Mucosa of gallbladder (tissue), 1 donor: ENCODE measurements around the gene KBTBD7. TPM values are rescaled to one million over a fixed set of nuclear protein-coding genes. Genes with fewer than 3 reads are reported as not detected.

ENCODE experiments used
- DNase-seq: peaks from one replicate; pipeline ENCODE4 v3.0.0-alpha.2; 2020; ENCODE audit warnings: low spot score
- total RNA-seq: library from RNA; stranded (reverse); gene quantifications from one replicate; pipeline ENCODE4 v1.2.1, GENCODE V29; 2021
- donor health status: DM: no; HTN: no; CAD: no.

The KBTBD7 gene
- 11.3 TPM for total RNA-seq

DNA sequence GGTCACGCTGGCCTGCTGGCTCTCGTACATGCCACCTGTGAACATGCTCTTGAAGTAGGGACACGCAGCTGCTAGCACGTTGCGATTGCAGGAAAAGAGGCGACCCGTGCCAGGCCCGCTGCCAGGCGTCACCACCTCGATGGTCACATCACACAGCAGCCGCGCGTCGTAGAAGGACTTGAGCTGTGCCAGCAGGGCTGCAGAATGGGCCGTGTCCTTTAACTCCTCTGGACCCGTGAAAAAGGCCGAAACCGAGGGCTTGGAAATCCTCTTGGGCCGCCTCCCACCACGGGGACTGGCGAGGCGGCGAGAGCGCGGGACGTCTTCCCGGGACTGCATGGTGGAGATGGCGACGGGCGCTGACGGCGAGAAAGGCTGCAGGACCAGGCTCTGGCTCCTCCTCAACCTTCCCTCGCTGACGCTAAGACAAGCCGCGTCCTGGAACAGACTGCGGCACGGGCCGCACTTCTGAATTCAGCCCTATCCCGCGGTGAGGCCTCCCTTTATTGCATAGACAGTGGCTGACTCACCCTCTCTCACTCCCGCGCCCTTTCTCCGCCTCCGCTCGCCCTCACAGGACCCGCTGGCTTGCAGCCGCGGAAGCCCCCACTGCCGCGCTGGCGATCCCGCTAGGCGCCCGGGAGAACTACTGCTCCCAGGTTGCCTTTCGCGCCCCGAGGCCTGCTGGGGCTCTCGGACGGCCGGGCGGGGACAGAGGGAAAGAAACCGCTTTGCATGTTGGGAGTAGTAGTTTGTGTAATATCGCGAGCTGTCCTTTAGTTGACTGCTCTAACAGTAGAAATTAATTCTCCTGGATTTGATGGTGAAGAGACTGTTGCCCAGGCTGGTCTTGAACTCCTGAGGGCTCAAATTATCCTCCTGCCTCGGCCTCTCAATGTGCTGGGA is at the start of gene KBTBD7:
Gene KBTBD7 (minus strand): TSS at position 651 of the 906 bp plus-strand sequence. CDS start 312 bp downstream, at position 339.
- DNase-seq: peak; percentile 92

DNA sequence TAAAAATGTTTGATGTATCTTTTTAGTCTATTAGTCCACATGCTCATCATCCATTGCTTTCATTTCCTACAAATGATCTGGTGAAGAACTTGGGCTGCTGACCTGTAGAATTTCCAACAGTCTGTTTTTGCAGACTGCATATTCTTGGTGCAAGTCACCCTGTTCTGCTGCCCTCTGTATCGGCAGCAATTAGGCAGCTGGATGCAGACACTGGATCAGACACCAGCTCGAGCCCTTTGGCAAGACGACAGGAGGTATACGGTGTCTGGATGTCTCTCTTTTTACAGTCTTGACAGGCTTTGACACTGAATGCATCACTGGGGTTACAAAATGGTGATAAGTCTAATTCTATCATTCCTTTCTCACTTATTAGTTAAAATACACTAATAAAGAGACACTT is 47.3 kb upstream of the KBTBD7 start:
- DNase-seq: no peak

GRCh38 chr13:41236369-41236768 is 42.0 kb upstream of the KBTBD7 start:
- no peak for DNase-seq

- no peak for DNase-seq
Observed at GRCh38 chr13:41232578-41233480, 38.5 kb upstream of the KBTBD7 start.

DNA sequence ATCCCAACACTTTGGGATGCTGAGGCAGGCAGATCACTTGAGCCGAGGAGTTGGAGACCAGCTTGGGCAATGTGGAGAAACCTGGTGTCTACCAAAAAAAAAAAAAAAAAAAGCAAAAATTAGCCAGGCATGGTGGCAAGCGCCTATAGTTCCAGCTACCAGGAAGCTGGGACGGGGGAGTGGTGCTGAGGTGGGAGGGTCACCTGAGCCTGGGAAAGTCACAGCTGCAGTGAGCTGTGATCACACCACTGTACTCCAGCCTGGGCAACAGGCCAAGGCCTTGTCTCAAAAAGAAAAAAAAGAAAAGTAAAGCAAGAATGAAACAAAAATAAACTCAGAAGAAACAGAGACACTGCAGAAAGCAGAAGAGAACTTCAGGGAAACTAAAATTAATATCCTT is 37.4 kb upstream of the KBTBD7 start:
- peak; percentile 75 for DNase-seq

- DNase-seq: no peak
Observed at GRCh38 chr13:41231025-41231677, 36.8 kb upstream of the KBTBD7 start.

DNA sequence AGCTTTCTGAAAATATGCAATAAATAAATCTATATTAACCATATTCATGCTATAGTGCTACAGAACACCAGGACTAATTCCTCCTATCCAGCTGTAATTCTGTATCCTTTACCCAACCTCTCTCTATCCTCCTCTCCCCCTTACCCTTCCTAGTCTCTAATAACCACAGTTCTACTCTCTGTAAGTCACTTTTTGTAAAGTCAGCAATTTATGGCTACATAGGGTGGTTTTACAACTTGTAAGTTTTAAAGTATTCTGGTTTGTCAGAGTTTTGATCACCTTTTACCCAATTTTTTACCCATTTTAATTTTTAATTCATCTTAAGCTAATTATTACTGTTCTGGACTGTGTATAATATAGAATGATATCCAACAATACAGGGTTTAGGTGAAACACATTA is 35.0 kb upstream of the KBTBD7 start:
- no peak for DNase-seq

- DNase-seq: no peak
Observed at GRCh38 chr13:41224113-41225110, 30.0 kb upstream of the KBTBD7 start.

GRCh38 chr13:41222259-41222852 is 28.0 kb upstream of the KBTBD7 start:
- peak; percentile 49 for DNase-seq

- no peak for DNase-seq
Observed at GRCh38 chr13:41220401-41220800, 26.0 kb upstream of the KBTBD7 start.

DNA sequence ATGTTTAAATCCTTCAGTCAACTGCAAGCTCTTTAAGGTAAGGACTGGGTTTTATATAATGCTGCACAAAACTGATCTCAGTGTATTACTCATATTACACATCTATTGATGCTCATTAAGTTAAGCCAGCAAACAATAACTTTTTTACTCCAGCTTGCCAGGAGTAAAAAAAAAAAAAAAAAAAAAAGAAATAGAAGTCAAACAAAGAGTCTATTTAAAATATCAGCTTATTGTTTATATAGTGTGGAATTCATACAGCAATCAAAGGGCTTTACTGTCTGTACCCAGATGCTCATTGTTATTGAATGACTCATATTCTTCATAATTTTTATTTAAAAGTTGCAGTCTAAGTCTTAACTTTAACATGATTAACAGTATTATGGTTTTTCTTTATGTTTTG is 21.8 kb upstream of the KBTBD7 start:
- no peak for DNase-seq

DNA sequence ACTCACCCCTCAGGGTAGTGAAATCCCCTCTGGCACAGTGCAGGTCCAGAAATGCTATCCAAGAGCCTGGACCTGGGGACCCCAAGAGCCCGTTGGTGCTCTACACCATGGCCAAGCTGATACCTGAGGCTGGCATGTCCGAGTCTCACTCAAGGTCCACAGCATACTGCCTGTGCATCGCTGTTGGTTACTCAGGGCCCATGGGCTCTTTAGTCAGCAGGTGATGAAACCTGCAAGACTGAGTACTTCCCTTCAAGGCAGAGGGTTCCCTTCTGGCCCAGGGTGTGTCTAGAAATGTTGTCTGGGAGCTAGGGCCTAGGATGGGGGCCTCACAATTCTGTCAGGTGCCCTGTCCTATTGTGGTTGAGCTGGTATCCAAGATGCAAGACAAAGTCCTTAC is 19.6 kb upstream of the KBTBD7 start:
- no peak for DNase-seq

DNA sequence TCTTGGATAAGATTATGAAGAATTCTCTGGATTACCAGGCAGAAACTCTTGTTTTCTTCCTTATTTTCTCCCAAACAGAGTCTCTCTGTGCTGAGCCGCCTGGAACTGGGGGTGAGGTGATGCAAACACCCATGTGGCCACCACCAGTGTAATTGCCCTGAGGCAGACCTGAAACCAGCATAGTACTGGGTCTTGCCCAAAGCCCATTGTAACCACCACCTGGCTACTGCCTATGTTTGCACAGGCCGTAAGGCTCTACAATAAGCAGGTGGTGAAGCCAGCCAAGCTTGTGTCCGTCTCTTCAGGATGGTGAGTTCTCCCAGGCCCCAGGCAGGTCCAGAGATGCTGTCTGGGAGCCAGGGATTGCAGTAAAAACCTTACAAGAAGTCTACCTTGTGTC is 18.9 kb upstream of the KBTBD7 start:
- no peak for DNase-seq

DNA sequence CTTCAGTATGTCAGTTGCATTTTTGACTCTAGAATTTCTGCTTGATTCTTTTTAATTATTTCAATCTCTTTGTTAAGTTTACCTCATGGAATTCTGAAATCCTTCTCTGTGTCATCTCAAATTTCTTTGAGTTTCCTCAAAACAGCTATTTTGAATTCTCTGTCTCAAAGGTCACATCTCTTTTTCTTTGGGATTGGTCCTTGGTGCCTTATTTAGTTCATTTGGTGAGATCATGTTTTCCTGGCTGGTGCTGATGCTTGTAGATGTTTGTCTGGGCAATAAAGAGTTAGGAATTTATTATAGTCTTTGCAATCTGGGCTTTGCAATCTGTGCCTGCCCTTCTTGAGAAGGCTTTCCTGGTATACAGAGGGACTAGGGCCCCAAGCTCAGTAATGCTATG is 18.5 kb upstream of the KBTBD7 start:
- no peak for DNase-seq

DNA sequence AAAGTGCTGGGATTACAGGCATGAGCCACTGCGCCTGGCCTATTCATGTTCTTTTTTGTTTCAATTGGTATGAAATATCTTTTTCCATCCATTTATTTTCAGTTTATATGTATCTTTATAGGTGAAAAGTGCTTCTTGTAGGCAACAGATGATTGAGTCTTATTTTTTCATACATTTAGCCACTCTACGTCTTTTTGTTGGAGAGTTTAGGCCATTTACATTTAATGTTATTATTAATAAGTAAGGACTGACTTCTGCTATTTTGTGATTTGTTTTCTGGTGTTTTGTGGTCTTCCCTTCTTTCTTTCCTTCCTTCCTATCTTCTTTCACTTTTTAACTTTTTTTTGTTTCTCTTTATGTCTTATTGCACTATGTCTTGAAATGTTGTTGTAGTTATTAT is 16.7 kb upstream of the KBTBD7 start:
- no peak for DNase-seq

GRCh38 chr13:41206467-41206866 is 12.1 kb upstream of the KBTBD7 start:
- no peak for DNase-seq

DNA sequence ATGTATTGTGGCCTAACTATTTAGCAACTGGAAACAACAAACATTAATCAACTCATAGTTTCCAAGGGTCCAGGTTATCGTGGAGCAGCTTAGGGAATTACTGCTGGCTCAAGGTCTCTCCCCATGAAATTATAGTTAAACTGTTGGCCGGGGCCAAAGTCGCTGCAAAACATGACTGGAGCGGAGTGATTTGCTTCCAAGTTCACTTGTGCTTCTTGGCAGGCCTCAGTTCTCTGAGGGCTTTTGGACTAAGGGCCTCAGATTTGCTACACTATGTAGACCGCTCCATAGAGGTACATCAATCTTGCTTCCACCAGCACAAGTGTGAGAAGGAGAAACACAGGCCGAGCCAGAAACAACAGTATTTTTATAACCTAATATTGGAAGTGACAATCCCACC is 9.4 kb upstream of the KBTBD7 start:
- no peak for DNase-seq

- DNase-seq: no peak
Observed at GRCh38 chr13:41200126-41200525, 5.8 kb upstream of the KBTBD7 start.

GRCh38 chr13:41199526-41199925 is 5.2 kb upstream of the KBTBD7 start:
- DNase-seq: no peak

- no peak for DNase-seq
Observed at GRCh38 chr13:41199079-41199478, 4.7 kb upstream of the KBTBD7 start.
